Astrocyte (in vitro differentiated cells and primary cell): ENCODE results near the gene SEMA7A.

Experiments
- EZH2 ChIP-seq: IDR thresholded peaks from 2 replicates; pipeline ENCODE4 v1.6.1; 2012; ENCODE audit warnings: mild to moderate bottlenecking, low read length, inconsistent platforms; ENCODE audit not compliant: insufficient read depth
- TF ChIP-seq, protein P1 (sequence below): IDR thresholded peaks from 2 replicates; pipeline ENCODE4 v1.5.1; 2011; ENCODE audit warnings: low read depth, mild to moderate bottlenecking, inconsistent platforms, low read length, moderate library complexity; ENCODE audit not compliant: insufficient read depth

DNA sequence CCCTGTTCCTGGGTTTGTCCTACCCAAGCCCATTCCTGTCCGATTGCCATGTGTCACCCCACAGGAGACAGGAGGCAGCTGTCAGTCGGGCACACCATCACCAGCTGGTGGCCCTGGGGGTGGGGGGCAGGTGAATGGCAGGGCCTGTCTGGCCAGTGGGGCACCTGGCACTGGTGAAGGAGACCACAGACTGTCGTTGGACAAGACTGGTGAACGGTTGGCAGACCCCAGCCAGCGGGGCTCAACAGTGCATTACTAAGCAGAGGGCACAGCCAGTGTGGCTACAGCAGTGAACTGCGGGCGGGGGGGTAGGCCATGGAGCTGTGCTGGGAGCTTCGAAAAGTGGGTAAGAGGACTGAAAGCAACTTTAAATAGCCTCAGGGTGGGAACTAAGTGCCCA is 2.1 kb downstream of the SEMA7A start:
- TF ChIP-seq, protein P1, sequence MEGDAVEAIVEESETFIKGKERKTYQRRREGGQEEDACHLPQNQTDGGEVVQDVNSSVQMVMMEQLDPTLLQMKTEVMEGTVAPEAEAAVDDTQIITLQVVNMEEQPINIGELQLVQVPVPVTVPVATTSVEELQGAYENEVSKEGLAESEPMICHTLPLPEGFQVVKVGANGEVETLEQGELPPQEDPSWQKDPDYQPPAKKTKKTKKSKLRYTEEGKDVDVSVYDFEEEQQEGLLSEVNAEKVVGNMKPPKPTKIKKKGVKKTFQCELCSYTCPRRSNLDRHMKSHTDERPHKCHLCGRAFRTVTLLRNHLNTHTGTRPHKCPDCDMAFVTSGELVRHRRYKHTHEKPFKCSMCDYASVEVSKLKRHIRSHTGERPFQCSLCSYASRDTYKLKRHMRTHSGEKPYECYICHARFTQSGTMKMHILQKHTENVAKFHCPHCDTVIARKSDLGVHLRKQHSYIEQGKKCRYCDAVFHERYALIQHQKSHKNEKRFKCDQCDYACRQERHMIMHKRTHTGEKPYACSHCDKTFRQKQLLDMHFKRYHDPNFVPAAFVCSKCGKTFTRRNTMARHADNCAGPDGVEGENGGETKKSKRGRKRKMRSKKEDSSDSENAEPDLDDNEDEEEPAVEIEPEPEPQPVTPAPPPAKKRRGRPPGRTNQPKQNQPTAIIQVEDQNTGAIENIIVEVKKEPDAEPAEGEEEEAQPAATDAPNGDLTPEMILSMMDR: no peak
- no peak for TF ChIP-seq EZH2
